LoVo (cell line): ENCODE results near the gene AKR1C8.
A peak's percentile ranks its signal among the peaks of the same experiment; 100 is the strongest.
"Not testable (repeated sequence)": the region's sequence is repeated elsewhere in the genome, so short reads cannot be mapped to it uniquely, and the experiment has no call there.

Experiments
- DNase-seq: peaks from one replicate; pipeline ENCODE4 v3.0.0-alpha.2; 2016; ENCODE audit warnings: low spot score

The AKR1C8 gene

DNA sequence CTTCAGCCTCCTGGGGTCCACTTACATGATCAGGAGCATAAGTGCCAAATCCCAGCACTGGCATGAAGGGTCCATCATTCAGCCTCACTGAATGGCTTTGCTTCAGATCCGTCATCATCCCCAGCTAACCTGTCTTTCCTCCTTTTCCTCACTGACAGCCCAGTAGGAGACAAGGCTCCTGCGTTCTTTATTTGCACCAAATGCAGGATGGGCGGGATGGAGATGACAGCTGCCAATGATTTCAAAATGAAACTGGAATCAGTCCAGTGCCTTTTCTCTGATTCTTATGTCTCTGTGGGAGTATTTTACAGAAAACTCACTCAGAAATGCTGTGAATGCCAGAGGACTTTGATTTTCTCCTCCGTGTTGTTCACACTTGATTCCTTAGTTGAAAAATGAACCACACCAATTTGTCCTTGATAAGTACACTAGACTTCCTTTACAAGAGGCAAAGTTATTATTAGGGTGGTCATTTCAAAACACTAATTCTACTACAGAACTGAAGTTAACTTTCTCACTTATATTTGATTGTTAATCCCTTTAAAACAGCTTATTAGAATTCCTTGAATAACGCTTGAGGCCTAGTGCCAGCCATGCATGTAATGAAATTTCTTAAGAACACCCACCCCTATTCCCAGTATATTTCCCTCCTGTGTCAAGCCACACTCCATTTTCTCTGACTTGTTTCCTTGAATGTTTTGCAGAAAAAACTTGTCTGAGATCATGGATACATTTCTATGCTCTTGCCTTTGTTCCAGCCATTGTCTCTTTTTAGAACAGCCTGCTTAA lies at the start of gene AKR1C8:
TSS of gene AKR1C8 (minus strand) at position 164 of the 789 bp plus-strand sequence. CDS start at position 118, 46 bp downstream.
- no peak for DNase-seq

DNA sequence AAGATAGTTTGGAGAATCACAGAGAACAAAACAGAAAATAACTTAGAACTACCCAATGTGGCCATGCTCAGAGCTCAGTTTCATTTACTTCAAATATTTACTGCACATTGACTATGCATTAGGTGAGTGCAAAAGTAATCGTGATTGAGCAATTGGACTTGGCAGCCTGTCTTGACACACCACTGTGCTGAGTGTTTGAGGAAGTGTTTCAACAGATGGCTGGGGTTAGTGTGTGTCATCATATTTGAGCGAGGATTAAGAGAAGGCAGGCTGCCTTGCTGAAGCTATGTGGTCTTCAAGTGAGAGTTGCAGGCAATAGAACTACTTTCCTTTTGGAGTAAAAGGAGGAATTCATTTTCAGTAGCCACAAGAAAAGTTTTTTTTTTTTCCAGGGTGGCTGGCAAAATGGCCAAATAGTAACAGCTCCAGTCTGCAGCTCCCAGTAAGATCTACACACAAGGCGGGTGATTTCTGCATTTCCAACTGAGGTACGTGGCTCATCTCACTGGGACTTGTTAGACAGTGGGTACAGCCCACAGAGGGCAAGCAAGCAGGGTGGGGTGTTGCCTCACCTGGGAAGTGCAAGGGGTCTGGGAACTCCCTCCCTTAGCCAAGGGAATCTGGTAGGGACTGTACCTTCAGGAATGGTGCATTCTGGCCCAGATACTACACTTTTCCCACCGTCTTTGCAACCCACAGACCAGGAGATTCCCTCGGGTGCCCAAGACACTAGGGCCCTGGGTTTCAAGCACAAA lies 49.3 kb upstream of the AKR1C8 start:
- peak; percentile 46 for DNase-seq

DNA sequence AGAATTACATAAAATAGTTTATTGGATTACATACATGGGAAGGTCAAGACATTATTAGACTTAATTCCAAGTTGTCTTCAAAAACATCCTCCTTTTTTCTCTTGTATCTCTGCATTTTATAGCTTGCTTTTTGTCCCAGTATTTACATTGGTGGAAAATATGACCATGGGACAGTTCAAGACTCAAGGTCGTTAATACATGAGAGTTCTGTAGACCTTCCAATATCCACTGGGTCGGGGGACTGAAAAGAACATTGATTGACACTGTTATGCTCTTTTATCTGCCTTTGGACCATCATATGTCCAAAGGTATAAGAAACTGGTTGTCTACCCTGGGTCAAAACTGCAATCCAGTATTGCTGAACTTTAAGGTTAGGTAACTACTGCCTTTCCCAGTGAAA lies 48.4 kb upstream of the AKR1C8 start:
- DNase-seq: no peak

DNA sequence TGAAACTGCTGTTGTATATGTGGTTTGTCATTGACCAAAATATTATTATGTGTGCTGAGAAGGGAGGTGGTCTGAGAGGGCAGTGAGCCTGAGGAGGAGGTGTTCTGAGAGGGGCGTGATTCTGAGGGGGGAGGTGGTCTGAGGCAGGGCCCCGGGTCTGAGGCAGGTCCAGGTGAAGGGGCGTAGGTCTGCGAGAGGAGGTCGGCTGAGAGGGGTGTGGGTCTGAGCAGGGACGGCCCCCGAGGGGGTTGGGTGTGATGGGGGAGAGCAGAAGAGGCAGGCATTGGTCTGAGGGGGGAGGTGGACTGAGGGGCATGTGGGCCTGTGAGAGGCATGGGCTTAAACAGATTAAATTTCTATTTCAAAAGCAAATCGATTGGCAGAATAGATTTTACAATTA lies 44.1 kb upstream of the AKR1C8 start:
- no peak for DNase-seq

DNA sequence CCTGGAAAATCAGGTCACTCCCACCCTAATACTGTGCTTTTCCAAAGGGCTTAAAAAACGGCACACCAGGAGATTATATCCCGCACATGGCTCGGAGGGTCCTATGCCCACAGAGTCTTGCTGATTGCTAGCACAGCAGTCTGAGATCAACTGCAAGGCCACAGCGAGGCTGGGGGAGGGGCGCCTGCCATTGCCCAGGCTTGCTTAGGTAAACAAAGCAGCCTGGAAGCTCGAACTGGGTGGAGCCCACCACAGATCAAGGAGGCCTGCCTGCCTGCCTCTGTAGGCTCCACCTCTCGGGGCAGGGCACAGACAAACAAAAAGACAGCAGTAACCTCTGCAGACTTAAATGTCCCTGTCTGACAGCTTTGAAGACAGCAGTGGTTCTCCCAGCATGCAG lies 38.0 kb upstream of the AKR1C8 start:
- not testable (repeated sequence) for DNase-seq

DNA sequence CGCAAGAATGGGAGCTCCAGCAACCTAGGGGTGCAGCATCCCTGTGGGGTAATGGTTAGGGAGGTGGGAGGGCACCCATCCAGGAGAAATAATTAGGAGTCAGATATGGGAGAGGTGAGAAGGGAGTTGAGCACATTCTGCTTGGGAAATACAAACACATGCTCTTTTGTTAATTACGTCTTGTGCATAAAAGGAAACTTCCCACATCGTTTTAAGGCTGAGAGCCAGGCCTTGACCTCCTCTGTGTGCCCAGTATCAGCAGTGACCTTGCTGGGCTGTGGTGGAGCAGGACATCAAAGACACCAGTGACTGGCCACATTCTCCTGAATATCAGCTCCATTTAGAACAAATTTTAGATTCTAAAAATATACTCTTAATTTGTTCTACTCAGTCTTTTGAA lies 34.3 kb upstream of the AKR1C8 start:
- DNase-seq: no peak

DNA sequence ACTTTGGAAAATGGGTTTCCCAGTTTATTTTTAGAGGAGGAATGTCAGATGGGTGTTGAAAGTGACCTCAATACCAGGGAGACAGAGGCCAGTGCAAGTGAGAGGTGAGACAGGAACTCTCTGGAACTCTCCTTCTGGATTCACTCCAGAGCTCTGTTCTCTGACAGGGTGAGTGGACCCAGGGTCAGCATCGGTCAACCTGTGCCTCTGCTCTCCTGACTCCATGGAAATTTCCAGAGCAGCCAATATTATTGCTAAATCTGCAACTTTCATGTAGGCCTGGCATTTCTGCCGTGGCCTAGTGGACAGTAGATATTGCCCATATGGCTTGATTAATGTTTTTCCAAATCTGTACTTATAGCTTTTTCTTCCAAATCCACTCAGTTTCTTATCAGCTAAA lies 31.9 kb upstream of the AKR1C8 start:
- no peak for DNase-seq

DNA sequence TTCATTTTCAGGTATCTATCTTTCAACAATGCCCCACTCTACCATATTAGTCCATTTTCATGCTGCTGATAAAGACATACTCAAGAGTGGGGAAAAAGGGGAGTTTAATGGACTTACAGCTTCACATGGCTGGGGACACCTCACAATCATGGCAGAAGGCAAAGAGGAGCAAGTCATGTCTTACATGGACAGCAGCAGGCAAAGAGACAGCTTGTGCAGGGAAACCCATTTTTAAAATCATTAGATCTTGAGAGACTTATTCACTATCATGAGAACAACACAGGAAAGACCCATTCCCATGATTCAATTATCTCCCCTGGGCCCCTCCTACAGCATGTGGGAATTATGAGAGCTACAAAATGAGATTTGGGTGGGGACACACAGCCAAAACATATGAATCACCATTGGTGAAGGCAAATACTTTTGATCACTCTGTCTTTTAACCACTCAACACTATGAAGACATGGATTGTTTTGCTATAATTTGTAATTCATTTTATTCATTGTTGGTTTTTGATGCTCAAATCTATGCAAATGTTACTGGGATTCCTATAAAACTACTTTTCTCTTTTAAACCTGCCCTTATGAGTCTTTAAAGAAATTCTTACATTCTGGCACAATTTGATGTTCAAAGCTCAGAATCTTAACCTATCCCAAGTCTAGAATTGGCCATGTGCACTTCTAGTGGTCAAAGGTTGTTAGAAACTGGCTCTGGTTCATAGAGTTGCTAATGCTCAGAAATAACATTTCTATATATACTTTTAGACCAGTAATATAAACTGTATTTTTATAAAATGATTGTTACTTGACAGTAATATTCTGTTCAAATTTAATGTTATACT lies 27.0 kb upstream of the AKR1C8 start:
- no peak for DNase-seq

DNA sequence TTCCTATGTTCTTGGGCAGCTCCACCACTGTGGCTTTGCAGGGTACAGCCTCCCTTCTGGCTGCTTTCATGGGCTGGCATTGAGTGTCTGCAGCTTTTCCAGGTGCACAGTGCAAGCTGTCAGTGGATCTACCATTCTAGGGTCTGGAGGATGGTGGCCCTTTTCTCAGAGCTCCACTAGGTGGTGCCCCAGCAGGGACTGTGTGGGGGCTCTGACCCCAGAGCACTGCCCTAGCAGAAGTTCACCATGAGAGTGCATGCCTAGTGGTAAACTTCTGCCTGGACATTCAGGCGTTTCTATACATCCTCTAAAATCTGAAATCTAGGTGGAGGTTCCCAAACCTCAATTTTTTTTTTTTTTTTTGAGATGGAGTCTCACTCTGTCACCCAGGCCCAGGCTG lies 25.3 kb upstream of the AKR1C8 start:
- DNase-seq: not testable (repeated sequence)

DNA sequence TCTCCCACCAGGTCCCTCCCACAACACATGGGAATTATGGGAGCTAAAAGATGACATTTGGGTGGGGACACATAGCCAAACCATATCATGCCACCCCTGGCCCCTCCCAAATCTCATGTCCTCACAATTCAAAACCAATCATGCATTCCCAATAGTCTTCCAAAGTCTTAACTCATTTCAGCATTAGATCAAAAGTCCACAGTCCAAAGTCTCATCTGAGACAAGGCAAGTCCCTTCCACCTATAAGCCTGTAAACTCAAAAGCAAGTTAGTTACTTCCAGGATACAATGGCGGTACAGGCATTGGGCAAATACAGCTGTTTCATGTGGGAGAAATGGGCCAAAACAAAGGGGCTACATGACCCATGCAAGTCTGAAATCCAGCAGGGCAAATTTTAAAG lies 24.8 kb upstream of the AKR1C8 start:
- DNase-seq: not testable (repeated sequence)

DNA sequence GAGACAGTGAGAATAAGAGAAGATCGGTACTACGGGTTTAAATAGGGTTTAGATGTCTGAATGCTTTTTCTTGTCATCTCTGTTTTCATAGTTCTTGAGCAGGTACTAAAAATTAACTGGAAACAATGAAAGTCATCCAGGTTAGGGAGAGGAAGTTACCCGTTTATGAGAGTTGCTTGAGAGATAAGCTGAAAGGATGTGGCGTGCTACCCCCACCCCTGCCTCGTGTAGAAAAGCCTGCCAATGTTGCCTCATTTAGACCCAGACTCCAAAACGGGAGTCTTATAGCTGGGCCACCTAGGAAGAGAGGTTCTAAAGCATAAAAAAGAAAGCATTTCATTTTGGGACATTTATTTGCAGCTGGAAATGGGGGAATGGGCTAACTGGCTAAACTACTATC lies 21.8 kb upstream of the AKR1C8 start:
- no peak for DNase-seq

DNA sequence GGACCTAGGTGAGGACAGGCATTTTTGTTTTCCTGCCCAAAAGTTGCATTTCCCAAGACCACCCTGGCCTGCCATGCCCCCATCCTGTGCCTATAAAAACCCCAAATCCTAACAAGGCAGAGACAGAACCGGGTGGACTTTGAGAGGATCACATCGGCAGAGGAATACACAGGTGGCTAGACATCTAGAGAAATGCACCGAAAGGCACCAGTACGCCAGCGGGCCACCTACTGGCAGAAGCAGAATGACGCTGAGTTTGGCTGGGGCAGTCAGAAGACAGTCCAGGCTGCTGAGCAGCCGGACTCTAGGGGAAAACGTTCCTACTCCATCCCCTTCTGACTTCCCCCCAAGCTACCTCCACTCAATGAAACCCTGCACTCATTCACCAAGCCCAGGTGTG lies 14.4 kb upstream of the AKR1C8 start:
- no peak for DNase-seq

DNA sequence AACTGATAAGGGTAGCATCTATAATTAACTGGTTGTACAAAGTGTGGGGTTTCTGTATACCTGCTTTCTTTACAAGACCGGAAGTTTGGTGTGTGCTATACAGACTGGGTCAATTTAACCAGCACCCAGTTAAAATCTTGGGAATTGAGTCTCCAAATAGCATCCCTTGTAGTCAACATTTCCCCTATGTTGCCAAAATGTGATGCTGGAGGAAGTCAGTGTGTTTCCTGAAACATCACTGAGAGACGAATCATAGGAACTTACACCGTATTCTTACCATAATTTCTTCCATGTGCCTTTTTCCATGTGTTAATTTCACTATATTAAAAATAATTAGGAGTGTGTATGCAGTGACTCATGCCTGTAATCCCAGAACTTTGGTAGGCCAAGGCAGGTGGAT lies 13.4 kb upstream of the AKR1C8 start:
- DNase-seq: no peak

DNA sequence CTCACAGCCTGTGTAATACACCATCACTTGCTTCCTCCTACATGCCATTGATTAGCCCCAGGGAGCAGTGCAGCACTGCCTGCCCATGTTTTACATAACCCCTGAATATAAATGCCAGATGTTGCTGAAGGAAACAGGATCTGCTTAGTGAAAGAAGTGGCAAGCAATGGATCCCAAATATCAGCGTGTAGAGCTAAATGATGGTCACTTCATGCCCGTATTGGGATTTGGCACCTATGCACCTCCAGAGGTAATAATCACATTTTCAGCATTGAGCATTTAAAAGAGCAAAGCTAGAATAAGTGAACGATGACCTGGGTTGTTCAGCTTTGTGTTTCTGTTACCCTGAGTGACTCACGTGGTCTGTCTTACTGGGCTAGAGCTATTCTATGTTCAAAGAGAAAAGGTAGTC lies 11.8 kb upstream of the AKR1C8 start, which contains the start of gene AKR1C4:
TSS of gene AKR1C4 (plus strand) at position 136 of the 412 bp plus-strand sequence. CDS start at position 167, 31 bp downstream.
- no peak for DNase-seq

DNA sequence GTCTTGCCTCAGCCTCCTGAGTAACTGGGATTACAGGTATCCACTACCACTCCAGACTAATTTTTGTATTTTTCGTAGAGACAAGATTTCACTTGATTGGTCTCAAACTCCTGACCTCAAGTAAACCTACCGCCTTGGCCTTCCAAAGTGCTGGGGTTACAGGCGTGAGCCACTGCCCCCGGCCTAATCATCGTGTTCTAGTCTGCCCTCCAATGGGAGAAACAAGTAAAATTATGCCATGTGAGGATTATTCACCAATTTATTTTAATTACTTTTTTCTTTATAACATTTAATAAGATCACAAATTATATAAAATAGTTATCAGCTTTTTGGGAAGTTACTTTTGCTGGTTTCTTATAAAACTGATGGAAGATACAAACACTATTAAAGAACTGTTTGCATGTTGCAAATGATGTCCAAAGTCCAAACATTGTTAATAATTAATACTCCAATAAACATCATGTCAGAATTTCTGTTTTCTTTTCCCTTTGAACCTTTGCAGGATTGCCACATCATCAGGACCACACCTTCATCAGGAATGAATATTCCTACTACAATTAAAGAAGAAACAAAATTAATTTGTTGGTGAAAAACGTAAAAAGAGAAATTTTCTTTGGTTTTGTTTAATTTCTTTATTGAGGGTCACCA lies 10.9 kb upstream of the AKR1C8 start:
- peak; percentile 70 for DNase-seq

DNA sequence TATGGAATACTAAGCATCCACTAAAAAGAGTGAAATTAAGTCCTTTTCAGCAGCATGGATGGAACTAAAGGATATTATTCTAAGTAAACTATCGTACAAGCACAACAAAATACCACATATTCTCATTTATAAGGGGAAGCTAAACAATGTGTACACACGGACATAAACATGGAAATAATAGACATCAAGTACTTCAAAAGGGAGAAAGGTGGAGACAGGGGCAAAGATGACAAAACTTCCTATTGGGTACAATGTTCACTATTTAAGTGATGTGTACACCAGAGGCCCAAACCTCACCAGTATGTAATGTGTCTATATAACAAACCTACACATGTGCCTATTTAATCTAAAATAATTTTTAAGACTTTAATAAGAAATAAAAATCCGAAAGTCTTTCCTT lies 9.5 kb upstream of the AKR1C8 start:
- no peak for DNase-seq

DNA sequence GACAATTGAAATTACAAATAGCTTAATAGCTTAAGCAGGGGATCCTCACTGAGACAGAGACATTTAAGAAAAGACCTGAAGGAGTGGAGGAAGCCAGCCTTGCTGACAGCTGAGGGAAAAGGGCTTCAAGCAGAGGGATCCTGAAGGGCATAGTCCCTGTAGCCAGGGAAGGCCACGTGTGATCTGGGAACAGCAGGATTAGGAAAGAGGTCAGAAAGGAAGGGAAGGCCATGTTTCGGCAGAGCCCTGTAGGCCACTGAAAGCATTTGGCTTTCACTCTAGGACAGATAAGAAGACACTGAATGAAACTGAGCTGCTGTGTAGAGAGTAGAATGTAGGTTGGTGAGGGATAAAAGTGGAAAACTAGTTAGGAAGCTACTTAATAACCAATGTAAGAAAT lies 3.4 kb upstream of the AKR1C8 start:
- DNase-seq: no peak

DNA sequence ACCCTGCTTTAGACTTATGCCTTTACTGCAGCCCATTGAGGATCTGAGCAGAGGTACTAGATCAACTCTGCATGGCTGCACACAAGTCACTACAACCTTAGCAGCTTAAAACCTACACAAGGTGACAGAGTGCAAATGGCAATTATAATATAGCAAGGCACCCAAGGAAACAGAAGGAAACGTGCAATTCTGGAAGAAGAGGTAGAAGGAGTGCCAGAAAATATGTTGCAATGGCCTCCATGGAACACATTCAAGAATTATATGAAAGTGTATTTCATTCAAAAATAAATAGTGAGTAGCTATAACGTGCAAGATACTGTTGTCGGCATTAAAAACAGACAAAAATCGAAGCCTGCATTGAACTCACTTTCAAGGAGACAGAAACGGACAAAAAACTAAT lies 2.9 kb upstream of the AKR1C8 start:
- DNase-seq: no peak

DNA sequence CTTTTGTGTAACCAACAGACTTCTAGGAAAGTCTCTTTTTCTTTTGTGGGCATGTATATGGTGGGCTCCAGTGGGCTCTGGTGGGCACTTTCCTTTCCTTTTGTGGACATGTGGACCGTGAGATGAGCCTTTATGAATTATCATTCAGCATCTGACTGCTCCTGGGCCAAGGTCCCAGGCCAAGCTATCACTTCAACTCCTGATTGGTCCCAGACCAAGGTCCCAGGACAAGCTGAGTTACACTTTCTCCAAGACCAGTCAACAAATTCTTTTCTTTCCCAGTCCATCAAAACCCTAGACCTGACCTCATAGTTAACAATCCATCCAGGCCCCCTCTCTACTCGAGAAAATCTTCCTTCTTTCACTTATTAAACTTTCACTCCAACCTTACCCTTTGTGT lies 1.0 kb downstream of the AKR1C8 start:
- DNase-seq: no peak

DNA sequence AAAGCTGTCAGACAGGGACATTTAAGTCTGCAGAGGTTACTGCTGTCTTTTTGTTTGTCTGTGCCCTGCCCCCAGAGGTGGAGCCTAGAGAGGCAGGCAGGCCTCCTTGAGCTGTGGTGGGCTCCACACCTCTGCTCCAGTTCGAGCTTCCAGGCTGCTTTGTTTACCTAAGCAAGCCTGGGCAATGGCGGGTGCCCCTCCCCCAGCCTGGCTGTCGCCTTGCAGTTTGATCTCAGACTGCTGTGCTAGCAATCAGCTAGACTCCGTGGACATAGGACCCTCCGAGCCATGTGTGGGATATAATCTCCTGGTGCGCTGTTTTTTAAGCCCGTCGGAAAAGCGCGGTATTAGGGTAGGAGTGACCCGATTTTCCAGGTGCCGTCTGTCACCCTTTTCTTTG lies 4.4 kb downstream of the AKR1C8 start:
- DNase-seq: not testable (repeated sequence)

DNA sequence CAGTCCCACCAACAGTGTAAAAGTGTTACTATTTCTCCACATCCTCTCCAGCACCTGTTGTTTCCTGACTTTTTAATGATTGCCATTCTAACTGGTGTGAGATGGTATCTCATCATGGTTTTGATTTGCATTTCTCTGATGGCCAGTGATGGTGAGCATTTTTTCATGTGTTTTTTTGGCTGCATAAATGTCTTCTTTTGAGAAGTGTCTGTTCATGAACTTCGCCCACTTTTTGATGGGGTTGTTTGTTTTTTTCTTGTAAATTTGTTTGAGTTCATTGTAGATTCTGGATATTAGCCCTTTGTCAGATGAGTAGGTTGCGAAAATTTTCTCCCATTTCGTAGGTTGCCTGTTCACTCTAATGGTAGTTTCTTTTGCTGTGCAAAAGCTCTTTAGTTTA lies 9.4 kb downstream of the AKR1C8 start:
- not testable (repeated sequence) for DNase-seq

DNA sequence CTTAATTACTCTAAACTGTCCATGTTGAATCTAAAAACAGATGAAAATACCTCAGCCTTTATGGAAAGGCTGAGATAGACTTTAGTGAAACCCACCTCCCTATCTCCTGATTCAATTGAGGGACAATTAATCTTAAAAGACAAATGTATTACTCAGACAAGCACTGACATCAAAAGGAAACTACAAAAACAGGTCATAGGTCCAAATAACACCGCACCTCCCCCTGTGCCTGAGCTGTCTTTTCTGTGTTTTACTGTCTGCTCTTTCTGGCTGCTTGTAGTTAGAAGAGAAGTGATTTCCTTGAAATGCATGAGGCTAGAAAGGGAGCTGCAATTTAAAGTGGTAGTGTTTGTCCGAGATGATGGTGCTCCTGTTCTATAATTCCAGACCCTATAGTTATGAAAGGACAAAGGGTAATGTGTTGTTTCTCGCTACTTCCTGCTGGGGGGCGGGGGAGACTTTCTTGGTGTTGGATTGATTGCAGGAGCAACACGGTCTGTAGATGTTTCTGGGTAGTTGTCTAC lies 16.0 kb downstream of the AKR1C8 start:
- no peak for DNase-seq
